NCI-H2196 (cell line): ENCODE data around the gene FOXN4.

Source experiments
- DNase-seq: peaks from one replicate; lab custom pipeline; 2025; ENCODE audit not compliant: unreplicated experiment; lab: John Stamatoyannopoulos, UW

The FOXN4 gene

DNA sequence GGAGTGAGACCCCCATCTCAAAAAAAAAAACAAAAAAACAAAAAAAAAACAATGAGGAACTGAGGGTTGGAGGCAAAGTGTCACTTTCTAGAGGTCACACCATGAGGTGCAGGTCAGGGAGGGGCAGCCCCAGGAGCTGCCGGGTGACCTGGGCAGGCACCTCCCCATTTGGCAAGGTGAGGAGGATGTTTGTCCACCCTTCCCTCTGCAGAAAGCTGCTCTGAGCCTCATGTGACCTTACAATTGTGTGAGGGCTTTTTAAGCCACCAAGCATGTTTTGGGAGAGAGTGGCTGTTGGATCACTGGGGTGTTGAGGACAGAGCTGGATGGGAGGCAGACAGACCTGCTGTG, 49.6 kb downstream of the FOXN4 start:
- DNase-seq: peak; percentile 25

DNA sequence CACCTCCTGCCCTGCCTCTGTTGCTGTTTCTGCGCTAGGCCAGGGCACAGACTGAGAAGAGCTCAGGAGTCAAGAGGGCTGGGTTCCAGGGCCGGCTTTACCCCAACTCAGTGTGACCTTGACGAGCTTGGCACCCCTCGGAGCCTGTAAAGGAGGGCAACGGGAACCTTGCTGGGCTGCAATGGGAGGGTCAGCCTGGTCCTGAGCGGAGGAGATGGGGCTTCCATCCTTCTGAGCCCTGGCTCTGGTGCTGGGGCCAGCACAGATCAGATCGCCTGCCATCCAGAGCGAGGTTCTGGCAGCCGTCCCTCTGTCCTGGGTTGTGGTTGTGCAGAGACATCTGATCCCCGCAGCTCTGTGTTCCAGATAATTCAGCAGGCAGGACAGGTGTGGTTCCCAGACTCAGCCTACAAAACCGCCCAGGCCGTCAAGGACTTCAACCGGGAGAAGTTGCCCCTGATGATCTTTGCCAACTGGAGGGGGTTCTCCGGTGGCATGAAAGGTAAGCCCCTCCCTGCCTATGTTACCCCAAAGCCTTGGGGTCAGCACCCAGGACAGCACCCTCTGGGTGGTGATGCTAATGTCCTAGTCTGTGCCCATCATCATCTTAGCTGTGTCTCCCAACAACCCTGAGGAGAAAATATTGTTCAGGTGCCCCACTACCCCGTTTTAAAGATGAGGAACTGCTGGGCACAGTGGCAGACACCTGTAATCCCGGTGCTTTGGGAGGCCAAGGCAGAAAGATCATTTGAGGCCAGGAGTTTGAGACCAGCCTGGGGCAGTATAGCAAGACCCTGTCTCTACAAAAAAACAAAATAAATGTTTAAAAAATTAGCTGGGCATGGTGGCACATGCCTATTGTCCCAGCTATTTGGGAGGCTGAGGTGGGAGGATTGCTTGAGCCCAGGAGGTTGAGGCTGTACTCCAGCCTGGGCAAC, 50.2 kb downstream of the FOXN4 start:
- peak; percentile 43 for DNase-seq

DNA sequence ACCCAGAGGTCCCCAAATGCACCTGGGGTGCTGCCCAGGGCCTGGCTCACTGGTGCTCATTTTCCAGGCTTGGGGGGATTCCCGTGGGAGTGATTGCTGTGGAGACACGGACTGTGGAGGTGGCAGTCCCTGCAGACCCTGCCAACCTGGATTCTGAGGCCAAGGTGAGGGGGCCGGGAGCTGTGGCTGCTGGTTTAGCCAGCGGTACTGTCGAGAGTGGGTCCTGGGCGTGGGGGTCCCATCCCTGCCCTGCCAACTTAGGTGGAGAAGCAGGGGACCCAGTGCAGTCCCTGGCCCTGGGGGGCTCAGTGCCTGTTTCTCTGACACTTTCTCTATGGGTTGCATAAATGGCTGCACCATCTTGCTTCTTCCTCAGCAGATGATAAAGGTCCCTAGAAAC, 50.9 kb downstream of the FOXN4 start:
- DNase-seq: no peak

DNA sequence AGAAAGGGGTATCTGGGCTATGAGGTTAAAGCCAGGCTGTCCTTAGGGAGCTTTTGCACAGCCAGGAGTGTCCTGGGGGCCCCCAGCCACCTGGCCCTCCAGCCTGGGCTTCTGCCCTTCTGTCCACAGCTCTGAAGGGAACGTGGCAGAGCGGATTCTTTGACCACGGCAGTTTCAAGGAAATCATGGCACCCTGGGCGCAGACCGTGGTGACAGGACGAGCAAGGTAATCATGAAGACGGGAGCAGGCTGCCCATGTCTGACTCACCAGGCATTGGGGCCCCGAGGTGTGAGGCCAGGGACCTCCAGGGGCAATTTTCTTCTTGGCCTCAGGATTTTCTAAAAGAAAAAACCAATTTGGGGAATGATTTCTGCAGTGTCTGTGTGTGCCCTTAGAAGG, 53.1 kb downstream of the FOXN4 start:
- no peak for DNase-seq

DNA sequence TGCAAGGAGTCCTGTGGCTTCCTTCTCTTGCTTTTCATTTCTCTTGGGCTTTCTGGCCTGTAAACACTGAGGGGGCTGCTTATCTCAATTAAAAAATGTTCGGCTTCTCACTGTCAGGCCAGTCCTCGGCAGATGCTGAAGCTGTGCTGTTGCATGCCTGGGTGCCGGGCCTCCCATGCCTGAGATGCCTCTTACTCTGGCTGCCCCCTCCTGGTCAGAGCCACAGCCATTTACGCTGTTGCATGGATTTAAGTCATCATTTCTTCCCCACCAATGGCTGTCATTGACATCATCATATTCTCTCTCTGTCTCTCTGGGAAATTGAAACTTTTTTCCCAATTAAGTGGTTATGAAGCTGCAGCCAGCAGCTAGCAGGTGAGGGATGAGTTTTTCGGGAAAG, 53.7 kb downstream of the FOXN4 start:
- DNase-seq: no peak

DNA sequence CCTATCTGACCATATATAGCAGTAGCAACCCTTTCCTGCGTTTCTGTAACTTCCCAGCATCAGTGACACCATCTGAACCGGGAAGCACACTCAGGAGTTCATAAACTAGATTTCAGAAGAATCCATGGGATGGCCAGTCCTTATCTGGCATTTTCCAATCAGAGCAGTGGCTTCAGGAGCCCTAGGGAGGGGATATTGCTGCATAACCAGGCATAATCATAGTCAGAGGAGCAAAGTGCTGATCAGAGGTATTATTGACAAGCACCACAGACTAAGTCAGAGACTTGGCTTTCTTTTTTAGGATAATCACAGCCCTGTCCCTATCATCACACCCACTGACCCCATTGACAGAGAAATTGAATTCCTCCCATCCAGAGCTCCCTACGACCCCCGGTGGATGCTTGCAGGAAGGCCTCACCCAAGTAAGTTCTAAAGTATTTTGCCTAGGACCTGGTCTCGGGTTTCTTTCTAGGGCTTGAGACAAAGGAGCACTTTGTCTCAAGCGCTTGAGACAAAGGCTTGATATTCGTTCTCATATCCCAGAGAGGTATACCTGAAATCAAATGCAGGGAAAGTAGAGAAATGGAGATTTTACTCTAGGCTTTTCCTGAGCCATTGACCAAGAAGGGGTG, 55.1 kb downstream of the FOXN4 start:
- DNase-seq: no peak

DNA sequence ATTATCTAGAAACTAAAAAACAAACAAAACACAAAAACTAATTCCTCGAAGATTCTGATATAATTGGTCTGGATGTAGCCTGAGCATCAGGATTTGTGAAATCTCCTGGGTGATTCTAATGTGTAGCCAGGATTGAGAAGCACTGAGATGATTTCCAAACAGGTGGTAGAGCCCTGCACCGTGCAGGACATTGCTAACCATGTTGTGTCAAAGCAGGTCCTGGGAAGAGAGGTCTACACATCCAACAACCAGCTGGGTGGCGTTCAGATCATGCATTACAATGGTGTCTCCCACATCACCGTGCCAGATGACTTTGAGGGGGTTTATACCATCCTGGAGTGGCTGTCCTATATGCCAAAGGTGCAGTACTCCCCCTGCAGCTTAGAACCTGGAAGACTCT, 56.3 kb downstream of the FOXN4 start:
- no peak for DNase-seq

DNA sequence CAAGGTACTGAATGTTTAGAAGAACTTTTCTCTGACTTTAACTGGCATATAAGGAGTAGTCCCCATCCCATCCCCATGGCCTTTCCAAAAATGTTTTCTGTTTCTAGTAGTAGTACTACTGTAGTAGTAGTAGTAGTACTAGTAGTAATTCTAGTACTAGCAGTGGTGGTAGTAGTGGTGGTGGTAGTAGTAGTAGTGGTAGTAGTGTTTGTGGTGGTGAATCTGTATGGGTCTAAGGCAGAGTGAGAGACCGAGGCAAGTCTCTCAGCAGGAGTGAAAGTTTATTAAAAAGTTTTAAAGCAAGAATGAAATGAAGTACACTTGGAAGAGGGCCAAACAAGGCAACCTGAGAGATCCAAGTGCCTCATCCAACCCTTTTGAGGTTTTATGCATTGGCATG, 58.6 kb downstream of the FOXN4 start:
- DNase-seq: no peak

DNA sequence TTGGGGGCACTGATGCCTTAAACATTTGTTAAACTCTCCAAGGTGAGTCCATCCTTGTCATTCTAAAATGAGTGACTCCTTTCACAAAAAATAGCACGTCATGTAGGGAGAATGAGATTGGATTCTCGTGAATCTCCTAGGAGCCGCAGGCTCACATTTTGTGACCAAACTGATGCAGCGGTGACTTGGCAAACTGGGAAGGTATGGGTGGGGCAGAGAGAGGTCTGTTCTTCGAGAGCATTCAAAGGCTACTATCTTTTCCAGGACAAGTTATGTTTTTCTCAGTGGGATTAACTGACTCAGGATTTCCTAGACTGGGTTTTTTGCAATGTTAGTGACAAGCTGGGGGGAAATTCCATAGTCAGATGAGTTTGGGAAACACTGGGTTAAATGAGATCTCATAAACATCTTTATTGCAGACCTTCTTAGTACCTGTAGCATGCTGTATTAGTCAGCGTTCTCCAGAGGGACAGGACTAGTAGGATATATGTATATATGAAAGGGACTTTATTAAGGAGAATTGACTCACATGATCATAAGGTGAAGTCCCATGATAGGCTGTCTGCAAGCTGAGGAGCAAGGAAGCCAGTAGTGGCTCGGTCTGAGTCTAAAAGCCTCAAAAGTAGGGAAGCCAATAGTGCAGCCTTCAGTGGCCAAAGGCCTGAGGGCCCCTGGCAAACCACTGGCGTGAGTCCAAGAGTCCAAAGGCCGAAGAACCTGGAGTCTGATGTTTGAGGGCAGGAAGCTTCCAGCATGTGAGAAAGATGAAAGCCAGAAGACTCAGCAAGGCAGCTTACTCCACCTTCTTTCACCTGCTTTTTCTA, 61.0 kb downstream of the FOXN4 start:
- no peak for DNase-seq

DNA sequence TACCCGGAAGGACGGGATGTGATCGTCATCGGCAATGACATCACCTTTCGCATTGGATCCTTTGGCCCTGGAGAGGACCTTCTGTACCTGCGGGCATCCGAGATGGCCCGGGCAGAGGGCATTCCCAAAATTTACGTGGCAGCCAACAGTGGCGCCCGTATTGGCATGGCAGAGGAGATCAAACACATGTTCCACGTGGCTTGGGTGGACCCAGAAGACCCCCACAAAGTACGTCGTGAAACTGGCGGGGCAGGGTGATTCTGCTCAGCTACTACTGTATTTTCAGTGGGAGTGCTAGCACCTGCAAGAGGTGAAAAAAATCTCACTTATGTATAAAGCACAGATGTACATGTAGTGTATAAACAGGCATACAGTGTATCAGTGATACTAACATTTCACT, 62.9 kb downstream of the FOXN4 start:
- no peak for DNase-seq

DNA sequence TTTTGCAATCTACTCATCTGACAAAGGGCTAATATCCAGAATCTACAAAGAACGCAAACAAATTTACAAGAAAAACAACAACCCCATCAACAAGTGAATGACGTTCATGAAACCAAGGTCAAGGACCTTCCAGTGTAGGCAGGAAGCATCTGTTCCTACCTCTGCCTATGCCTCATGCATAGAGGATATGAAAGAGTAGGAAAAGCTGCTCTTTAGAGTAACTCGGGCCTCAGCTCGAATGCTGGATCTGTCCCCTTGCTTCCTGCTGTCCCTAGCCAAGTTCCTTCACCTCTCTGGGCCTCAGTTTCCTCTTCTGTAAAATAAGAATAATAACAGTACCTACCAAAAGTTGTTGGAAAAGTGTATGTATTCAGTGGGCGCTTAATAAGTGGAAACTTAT, 65.0 kb downstream of the FOXN4 start:
- DNase-seq: no peak

DNA sequence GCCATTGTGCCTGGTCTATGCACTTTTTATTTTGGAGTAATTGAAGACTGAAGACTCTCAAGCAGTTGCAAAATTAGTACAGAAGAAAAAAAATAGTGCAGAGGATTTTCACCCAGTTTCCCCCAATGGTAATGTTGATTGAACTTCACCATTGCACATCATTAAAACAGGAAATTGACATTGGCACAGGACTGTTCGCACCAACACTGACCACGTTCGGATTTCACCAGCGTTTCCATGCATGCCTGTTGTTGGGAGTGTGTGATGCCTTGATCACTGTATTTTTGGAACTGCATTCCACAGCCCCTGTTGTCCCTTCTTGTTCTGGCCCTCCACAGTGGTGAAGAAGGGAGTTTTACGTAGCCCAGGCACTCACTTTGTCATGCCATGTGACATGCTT, 67.1 kb downstream of the FOXN4 start:
- DNase-seq: no peak

DNA sequence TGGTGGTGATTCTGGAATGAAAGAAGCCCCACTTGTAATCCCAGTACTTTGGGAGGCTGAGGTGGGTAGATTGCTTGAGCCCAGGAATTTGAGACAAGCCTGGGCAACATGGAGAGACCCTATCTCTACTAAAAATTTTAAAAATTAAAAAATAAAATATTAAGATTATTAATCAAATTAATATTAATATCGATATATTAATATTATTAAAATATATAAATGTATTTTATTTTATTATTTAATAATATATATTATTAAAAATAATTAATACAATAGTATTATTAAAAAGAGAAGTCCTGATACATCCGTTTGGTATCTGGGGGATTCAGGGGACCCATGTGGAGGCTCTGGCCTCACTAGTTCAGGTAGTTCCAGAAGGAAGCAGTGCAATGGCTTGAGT, 68.7 kb downstream of the FOXN4 start:
- no peak for DNase-seq

DNA sequence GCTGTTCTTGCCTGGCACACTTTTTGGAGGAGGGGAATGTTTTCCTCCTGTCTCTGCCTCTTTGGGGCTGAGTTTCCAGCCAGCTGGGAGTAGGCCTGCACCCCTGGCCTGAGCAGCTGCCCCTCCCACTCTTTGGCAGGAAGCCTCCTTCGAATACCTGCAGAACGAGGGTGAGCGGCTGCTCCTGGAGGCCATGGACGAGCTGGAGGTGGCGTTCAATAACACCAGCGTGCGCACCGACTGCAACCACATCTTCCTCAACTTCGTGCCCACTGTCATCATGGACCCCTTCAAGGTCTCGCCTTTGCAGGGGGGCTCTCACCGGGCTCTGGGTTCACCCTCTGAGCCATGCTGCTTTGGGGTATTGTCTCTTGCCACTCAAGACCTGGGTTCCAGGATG, 69.4 kb downstream of the FOXN4 start:
- DNase-seq: no peak

DNA sequence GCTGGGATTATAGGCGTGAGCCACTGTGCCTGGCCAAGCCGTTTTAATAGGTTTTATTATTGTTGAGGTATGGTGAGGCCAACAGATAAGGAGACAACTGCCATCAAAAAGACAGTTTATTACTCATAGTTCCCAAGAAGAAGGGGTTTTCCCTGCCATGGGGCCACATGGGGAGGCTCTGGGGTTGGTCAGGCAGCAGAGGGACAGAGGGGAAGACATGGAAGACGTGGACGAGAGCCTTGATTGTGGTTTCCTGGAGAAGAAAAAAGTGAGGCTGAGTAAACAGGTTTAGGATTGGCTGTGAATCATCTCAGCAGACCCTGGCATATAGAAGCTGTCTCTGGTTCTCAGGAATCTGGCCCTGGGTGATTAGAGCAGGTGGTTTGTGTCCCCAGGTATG, 69.9 kb downstream of the FOXN4 start:
- no peak for DNase-seq

DNA sequence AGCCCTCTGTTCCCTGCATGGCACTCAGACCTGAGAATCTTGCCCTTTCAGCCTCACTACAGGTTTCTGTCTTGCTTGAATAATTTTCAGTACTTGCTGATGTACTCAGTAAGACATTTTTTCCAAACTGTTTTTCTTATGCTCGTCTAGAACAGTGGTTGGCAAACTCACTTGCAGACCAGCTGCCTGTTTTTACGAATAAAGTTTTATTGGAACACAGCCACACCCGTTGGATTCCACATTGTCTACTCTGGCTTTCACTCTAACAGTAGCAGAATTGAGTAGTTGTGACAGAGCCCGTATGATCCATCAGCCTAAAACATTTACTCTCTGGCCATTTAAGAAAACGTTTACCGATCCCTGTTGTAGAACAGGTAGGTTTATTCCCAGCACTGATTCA, 72.8 kb downstream of the FOXN4 start:
- no peak for DNase-seq

DNA sequence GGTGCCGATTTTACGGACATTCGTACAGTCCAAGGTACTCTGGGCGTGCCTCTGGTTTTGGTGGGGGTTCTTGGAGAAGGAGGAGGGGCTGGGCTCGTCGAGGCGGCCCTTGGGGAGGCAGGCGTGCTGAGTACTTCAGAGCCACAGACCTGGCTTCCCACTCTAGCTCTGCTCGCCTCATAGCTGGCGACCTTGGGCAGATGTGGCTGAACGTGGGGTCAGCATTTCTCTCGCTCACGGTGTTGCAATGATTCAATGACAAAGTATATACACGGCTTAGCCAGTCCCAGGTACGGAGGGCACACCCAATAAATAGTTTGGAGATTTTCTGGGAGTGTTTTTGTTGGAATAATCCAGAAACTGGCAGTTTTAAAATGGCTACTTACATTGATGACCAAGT, 75.1 kb downstream of the FOXN4 start:
- DNase-seq: no peak

DNA sequence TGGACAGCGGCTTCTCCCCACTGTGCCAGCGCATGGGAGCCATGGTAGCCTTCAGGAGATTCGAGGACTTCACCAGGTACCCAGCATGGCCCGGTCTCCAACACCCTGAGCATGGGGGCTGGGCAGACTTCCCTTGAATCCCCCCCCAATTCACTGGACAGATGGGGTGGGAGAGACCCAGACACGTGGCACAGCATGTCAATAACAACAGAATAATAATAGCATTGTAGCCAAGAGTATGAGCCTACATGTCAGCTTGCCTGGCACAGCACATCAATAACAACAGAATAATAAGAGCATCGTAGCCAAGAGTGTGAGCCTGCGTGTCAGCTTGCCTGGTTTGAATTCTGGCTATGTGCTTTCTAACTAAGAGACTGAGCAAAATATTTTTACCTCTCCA, 76.4 kb downstream of the FOXN4 start:
- no peak for DNase-seq

DNA sequence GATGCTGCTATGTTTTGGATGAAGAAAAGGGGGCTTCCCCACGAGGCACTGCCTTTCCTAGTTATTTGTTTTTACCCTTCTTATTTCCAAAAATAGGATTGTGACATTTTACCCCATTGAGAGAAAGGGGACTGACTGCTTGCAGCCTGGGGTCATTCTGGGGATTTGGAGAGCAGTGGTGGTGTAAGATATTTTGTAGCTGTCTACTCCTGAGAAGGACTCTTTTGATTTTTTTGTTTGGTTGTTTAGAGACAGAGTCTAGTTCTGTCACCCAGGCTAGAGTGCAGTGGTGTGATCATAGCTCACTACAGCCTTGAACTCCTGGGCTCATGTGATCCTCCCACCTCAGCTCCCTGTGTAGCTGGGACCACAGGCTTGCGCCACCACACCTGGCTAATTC, 78.9 kb downstream of the FOXN4 start:
- DNase-seq: no peak

DNA sequence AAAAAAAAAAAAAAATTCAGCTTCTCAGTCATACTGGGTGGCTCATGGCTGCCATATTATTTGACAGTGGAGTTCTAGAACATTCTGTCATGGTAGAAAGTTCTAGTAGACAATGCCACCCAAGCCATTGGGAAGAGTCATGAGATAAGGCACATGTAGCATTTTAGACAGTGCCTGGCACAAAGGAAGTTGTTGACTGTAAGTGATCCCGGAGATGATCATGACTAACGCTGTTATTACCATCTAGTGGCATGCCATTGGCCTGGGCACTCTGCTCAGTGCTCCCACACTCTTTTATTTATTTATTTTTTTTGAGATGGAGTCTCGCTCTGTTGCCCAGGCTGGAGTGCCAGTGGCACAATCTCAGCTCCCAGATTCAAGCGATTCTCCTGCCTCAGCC, 80.4 kb downstream of the FOXN4 start:
- DNase-seq: no peak
